ES-I3 (cell line): ENCODE results near the gene ZNF804A.

Experiments used
- H3K36me3 ChIP-seq: 2 replicates; pipeline ENCODE4 v1.6.1; 2013; ENCODE audit warnings: mild to moderate bottlenecking, low read length, control low read depth, moderate library complexity; ENCODE audit not compliant: insufficient read depth
- H3K4me1 ChIP-seq: 2 replicates; pipeline ENCODE4 v1.6.1; 2013; ENCODE audit warnings: mild to moderate bottlenecking, control low read depth, low read length; ENCODE audit not compliant: insufficient read depth
- H3K9ac ChIP-seq: 2 replicates; pipeline ENCODE4 v1.6.1; 2013; ENCODE audit warnings: low read depth, mild to moderate bottlenecking, low read length, moderate library complexity
- H3K9me3 ChIP-seq: 2 replicates; pipeline ENCODE4 v1.6.1; 2013; ENCODE audit warnings: mild to moderate bottlenecking, low read length, moderate library complexity; ENCODE audit not compliant: control insufficient read depth, insufficient read depth

The ZNF804A gene

DNA sequence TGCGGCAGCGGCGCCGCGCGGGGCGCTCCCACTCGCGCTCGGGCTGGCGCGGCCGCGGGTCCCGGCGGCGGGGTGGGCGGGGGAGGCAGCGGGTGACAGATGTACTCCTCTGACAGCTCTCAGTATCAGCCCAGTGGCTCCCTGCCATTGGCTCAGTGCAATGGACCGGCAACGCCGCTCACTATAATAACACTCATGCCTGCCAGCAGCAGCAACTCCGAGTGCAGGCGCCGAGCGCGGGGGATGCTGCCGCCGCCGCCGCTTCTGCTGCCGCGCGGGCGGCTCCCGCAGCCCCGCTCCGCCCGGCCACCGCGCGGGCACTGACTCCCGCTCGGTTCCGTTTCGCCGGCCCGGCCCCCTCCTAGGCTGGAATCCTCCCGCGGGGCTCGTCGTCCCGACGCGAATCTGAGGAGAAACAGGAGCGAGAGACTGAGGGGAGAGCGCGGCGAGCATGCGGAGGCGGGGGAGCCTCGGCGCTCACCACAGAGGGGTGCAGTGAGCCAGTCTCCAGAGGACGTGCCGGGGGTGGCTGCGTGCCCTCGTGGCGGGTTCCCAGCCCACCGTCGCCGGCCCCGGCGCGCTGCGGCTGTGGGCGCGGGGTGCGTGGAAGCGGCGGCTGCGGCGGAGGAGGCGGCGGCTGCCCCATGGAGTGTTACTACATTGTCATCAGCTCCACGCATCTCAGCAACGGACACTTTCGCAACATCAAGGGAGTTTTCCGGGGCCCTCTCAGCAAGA, at the start of gene ZNF804A:
TSS of gene ZNF804A (plus strand) at position 214 of the 738 bp plus-strand sequence. CDS start at position 645, 431 bp downstream.
- no peaks in the 10 kb centered on the region for H3K4me1 ChIP-seq
- H3K9ac ChIP-seq: peak within 1 kb of the TSS; percentile 73
- H3K9me3 ChIP-seq: no peaks in the 10 kb centered on the region
- no peaks in the 10 kb centered on the region for H3K36me3 ChIP-seq

DNA sequence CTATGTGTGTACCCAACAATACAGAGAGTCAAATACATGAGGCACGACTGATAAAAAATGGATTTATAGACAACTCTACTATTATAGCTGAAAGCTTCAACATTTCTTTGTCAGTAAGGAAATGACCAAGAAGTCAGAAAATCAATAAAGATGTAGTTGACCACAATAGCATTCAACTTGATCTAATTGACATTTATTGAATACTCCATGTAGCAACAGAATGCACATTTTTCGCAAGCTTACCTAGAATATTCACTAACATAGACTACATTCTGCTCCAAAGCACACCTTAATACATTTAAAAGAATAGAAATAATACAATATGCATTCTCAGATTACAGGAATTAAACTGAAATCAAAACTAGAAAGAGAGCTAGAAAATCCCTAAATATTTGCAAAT, 49.2 kb upstream of the ZNF804A start:
- H3K4me1 ChIP-seq: no peaks in the 10 kb centered on the region
- H3K36me3 ChIP-seq: no peaks in the 10 kb centered on the region
- no peak overlapping the region for H3K9ac ChIP-seq
- H3K9me3 ChIP-seq: no peaks in the 10 kb centered on the region

DNA sequence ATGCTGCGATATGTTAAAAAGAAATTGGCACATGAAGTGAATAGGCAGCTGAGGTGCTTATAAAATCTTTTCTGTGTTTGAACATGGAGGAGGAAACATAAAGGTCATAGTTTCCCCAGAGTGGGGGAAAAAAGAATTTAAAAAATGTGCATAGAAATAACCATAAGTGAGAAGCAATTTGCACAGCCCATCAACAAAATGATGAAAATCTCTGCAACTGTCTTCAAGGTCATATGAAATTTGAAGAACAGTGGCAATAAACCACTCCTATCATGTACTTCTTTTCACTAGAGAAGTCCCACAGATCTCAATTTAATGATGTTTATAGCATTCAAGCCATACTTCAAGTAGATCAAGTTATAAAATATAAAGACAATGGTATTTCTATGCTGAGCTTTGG, 46.7 kb upstream of the ZNF804A start:
- Histone ChIP-seq H3K9ac (no peak overlapping the region), H3K4me1 (no peaks in the 10 kb centered on the region), H3K9me3 (no peaks in the 10 kb centered on the region), H3K36me3 (no peaks in the 10 kb centered on the region)

DNA sequence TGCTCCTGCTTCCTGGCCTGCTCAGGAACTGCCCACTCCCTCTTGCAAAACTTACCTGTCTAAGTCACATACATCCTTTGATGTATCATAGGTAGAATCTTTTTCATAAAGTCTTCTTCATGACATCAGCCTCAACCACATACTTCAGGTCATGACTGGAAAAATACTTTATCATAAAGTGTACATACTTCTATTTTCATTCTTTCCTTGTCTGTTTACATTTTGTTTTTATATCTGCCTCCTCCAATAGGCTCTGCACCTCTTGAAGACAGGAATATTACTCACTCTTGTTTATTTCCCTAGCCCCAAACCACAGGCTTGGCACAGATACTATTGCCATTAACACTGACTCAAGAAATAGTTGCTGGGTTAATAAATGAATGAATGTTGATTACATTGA, 43.6 kb upstream of the ZNF804A start:
- Histone ChIP-seq H3K36me3 (no peaks in the 10 kb centered on the region), H3K9me3 (no peaks in the 10 kb centered on the region), H3K4me1 (no peaks in the 10 kb centered on the region)

DNA sequence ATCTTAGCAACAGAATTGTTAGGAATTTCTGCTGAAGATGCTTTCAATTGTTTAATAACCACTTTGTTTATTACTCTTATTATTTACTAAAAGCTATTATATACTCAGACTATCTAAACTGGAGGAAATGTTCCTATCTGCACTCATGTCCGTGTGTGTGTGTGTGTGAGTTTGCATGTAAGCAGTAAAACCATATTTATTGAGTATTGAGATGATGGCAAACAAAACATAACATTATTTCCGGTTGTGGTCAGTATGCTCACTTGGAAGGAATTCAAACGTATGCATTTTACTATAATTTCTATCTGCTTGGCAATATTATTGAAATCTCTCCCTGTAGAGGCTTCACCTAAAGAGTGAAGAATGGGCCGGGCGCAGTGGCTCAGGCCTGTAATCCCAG, 43.0 kb upstream of the ZNF804A start:
- Histone ChIP-seq H3K9me3 (no peaks in the 10 kb centered on the region), H3K36me3 (no peaks in the 10 kb centered on the region), H3K9ac (no peak overlapping the region), H3K4me1 (no peaks in the 10 kb centered on the region)

More for the DNA sequence above, 43.6 kb upstream of the ZNF804A start:
- H3K9ac ChIP-seq: no peak overlapping the region

DNA sequence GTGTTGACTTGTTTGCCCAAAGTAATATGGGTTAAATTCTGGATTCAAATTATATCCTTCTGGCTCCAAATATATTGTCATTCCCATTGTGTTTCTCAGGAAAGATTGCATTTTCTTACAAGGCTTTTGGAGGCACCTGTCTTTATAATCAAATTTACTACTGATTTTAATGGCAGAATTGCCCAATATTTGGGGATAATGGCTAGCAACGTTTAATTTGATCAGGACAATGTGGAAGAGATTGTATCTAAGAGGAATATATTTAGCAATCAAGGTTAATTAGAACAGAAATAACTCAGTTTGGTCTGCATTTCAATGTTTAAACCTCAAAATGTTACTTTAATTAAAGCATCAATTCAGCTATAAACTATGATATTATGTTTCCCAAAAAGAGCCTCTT, 41.7 kb upstream of the ZNF804A start:
- Histone ChIP-seq H3K36me3 (no peaks in the 10 kb centered on the region), H3K9ac (no peak overlapping the region), H3K4me1 (no peaks in the 10 kb centered on the region), H3K9me3 (no peaks in the 10 kb centered on the region)

DNA sequence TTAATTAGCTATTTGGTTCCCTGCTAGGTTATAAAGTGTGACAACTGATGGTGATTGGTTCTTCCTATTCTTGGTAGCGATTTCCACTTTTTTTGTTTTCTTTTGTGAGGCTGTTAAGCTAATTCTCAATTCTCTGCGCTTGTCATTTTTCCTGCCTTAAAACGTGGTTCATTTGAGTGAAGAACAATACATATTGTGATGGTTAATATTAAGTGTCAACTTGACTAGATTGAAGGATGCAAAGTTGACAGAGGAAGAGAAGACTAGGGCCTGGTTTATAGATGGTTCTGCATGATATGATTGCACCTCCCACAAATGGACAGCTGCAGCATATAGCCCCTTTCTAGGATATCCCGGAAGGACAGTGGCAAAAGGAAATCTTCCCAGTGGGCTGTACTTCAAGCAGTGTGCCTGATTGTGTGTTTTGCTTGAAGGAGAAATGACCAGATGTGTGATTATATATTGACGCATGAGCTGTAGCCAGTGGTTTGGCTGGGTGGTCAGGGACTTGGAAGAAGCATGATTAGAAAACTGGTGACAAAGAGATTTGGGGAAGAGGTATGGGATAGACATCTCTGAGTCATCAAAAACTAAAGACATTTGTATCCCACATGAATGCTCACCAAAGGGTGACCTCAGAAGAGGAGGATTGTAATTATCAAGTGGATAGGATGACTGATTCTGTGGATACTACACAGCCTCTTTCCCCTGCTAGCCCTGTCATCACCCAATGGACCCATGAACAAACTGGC, 39.4 kb upstream of the ZNF804A start:
- H3K9me3 ChIP-seq: no peaks in the 10 kb centered on the region
- no peak overlapping the region for H3K9ac ChIP-seq
- no peaks in the 10 kb centered on the region for H3K36me3 ChIP-seq
- H3K4me1 ChIP-seq: no peaks in the 10 kb centered on the region

DNA sequence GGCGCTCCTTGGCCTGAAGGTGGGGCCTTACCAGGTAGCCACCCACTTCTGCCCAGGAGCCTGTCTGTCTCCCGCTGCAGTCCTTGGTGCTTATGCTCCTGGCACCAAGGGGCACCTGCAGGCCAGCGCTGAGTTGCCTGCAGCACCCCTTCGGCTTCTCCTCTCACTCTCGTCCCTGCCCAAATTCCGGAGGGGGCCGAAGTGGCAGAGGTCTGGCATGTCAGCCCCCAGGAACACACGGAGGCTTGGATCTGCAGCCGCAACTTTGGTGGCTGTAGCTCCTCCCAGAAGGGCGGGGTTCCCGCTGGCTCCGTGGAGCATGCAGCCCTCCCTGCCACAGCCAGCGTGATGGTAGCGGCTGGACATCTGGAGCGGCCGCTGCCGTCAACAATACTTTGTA, 37.7 kb upstream of the ZNF804A start:
- Histone ChIP-seq H3K9me3 (no peaks in the 10 kb centered on the region), H3K36me3 (no peaks in the 10 kb centered on the region), H3K9ac (no peak overlapping the region), H3K4me1 (no peaks in the 10 kb centered on the region)

DNA sequence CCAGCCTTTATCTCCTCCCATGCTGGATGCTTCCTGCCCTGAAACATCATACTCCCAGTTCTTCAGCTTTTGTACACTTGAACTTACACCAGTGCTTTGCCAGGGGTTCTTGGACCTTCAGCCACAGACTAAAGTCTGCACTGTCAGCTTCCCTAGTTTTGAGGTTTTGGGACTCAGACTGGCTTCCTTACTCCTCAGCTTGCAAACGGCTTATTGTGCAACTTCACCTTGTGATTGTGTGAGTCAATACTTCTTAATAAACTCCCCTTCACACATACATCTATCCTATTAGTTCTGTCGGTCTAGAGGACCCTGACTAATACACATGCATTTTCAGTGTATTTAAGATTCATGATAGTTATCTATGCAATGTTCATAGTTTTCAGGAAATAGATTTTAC, 35.8 kb upstream of the ZNF804A start:
- Histone ChIP-seq H3K4me1 (peaks cover 7% of the 10 kb centered on the region; the same call in 1 of the 2 replicates), H3K9me3 (no peaks in the 10 kb centered on the region), H3K9ac (no peak overlapping the region)

DNA sequence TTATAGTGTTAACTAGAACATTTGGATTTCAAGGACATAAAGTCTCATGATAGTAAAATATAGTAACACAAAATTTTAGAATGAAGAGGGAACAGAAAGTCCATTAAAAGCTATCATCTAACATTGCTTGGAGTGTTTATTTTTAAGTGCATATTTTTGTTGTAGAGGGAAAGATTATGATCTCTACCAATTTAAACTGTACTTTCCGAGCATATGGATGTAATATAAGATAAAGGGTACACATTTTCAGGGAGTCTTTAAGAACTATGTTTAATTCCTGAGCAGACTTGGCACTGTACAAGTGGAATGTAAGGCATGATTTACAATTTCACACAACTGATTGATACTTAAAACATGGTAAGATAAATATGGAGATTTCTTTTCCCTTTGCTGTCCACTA, 34.2 kb upstream of the ZNF804A start:
- Histone ChIP-seq H3K9me3 (no peaks in the 10 kb centered on the region), H3K36me3 (no peaks in the 10 kb centered on the region), H3K9ac (no peak overlapping the region), H3K4me1 (peaks cover 7% of the 10 kb centered on the region; the same call in 1 of the 2 replicates)

More for the DNA sequence above, 35.8 kb upstream of the ZNF804A start:
- no peaks in the 10 kb centered on the region for H3K36me3 ChIP-seq

DNA sequence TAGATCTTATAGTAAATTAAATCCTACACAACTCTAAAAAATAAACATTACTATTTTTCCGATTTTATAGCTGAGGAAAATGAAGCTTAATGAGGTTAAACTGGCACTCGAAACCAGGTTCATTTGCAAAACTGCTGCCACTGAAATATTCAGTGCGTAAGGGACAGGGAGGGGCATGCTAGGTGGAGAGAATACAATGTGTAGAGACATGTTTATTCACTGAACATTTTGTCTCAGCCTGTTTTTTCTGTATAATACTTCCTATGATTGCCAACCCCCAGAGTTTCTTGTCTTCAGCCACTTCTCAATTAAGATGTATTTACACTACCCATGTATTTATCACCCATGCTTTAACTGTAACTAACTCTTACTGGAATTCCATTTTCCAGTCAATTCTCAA, 31.6 kb upstream of the ZNF804A start:
- no peak overlapping the region for H3K9ac ChIP-seq
- no peaks in the 10 kb centered on the region for H3K36me3 ChIP-seq
- H3K9me3 ChIP-seq: no peaks in the 10 kb centered on the region
- peaks cover 7% of the 10 kb centered on the region; the same call in 1 of the 2 replicates for H3K4me1 ChIP-seq

DNA sequence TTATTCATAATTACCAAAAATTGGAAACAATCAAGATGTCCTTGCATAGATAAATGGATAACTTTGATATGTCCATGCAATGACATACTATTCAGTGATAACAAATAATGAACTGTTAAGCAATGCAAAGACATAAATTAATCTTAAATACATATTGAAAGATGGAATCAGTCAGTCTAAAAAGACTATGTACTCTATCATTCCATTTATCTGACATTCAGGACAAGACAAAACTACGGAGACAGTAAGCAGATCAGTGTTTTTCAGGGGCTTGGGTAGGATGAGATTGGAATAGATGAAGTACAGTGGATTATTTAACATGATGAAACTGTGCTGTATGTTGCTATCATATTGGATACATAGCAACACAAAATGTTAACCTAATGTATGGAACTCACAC, 21.3 kb upstream of the ZNF804A start:
- no peaks in the 10 kb centered on the region for H3K36me3 ChIP-seq
- no peak overlapping the region for H3K9ac ChIP-seq
- no peaks in the 10 kb centered on the region for H3K9me3 ChIP-seq
- no peaks in the 10 kb centered on the region for H3K4me1 ChIP-seq

DNA sequence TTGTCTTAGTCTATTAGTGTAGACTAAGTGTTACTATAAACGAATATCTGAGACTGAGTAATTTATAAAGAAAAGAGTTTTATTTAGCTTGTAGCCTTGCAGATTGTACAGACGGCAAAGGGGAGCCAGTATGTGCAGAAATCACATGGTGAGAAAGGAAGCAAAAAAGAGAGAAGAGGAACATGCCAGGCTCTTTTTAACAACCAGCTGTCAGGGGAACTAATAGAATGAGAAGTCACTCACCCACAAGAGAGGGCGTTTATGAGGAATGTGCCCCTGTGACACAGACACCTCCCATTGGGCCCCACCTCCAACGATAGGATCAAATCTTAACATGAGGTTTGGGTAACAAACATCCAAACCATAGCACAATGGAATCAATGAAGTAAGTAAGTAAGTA, 20.6 kb upstream of the ZNF804A start:
- Histone ChIP-seq H3K36me3 (no peaks in the 10 kb centered on the region), H3K9me3 (no peaks in the 10 kb centered on the region), H3K4me1 (no peaks in the 10 kb centered on the region), H3K9ac (no peak overlapping the region)

DNA sequence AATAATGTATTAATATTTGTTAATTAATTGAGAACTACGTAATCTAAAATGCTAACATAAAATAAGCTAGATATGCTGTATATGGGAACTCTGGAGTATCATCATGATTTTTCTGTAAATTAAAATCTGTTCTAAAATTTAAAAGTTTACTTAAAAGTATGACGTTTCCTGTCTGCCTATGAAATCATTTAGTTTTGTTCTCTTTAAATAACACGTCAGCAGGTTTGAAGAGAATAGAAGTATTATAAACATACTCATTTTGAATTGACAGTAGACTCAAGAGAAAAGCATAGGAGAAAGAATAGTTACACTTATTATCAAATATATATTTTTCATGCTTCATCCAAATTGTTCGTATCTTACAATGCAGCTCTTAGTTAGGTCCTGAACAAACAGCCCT, 19.1 kb upstream of the ZNF804A start:
- Histone ChIP-seq H3K4me1 (no peaks in the 10 kb centered on the region), H3K9ac (no peak overlapping the region), H3K9me3 (no peaks in the 10 kb centered on the region), H3K36me3 (no peaks in the 10 kb centered on the region)

DNA sequence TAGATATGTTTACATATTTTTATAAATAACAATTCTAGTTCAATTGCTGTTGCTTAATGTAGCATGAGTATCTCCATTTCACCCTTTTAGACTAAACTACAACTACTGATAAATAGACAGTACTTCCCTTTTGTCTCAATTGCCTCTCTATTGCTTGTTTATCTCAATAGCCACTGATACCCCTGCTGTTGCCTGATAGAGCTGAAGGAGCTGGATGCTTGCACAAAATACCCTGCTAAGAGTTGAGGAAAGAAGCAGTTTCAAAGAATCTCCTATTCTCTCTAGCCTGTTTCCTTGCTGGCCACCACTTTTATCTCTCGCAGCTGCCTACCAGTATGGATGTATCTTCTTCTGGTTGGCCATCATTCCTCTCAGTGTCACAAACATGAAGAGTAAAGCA, 16.9 kb upstream of the ZNF804A start:
- Histone ChIP-seq H3K9ac (no peak overlapping the region), H3K9me3 (no peaks in the 10 kb centered on the region), H3K36me3 (no peaks in the 10 kb centered on the region), H3K4me1 (no peaks in the 10 kb centered on the region)
